HEK293 (cell line): ENCODE measurements around the gene KLC1.

ENCODE experiments used
- CTCF ChIA-PET: fragments of 350-600 bp; formaldehyde crosslinking; extraction: SDS; loops from one replicate; lab custom pipeline; 2021; ENCODE audit warnings: antibody characterized with exemption; lab: Yijun Ruan, JAX
- POLR2A ChIA-PET: fragments of 300-600 bp; formaldehyde crosslinking; extraction: SDS; loops from one replicate; lab custom pipeline; 2020; ENCODE audit warnings: antibody characterized with exemption, inconsistent platforms; lab: Yijun Ruan, JAX
- H3K27ac ChIP-seq: fragments of 200-500 bp; sonication (Bioruptor generic); 2 replicates; pipeline ENCODE4 v1.5.1; 2014; ENCODE audit warnings: low read depth, low read length, control low read depth, inconsistent platforms; ENCODE audit errors: extremely low read depth
- H3K36me3 ChIP-seq, 2 experiments: fragments of 200-500 bp in 1 of 2; sonication (Bioruptor generic) in 1 of 2; 1 replicate in 1 of 2; 2 replicates in 1 of 2; pipeline ENCODE4 v1.5.1; 2014 to 2017; ENCODE audit warnings: inconsistent platforms in 2 of 2, low read length in 2 of 2; ENCODE audit not compliant: control insufficient read depth in 2 of 2, insufficient read depth in 1 of 2
- H3K4me1 ChIP-seq: fragments of 200-500 bp; sonication (Bioruptor generic); 2 replicates; pipeline ENCODE4 v1.5.1; 2014; ENCODE audit warnings: mild to moderate bottlenecking, low read length, inconsistent platforms; ENCODE audit not compliant: control insufficient read depth, insufficient read depth
- H3K4me3 ChIP-seq: 2 replicates; pipeline ENCODE4 v1.5.1; 2011; ENCODE audit warnings: low read depth, mild to moderate bottlenecking, control low read depth, low read length, moderate library complexity
- H3K9me3 ChIP-seq: fragments of 200-500 bp; sonication (Bioruptor generic); 2 replicates; pipeline ENCODE4 v1.5.1; 2014; ENCODE audit warnings: low read depth, low read length, inconsistent platforms; ENCODE audit not compliant: control insufficient read depth, insufficient read depth
- INSM2 ChIP-seq: fragments of 450-650 bp; formaldehyde crosslinking; IDR thresholded peaks from 2 replicates; pipeline ENCODE4 v1.5.1; 2016; ENCODE audit warnings: missing biosample characterization, missing genetic modification characterization
- OVOL3 ChIP-seq: fragments of 450-650 bp; formaldehyde crosslinking; IDR thresholded peaks from 2 replicates; pipeline ENCODE4 v1.5.1; 2016; ENCODE audit warnings: missing biosample characterization, missing genetic modification characterization
- PBX3 ChIP-seq: sonication (generic); formaldehyde crosslinking; IDR thresholded peaks from 2 replicates; pipeline ENCODE4 v1.8.1; 2022; ENCODE audit warnings: mild to moderate bottlenecking, moderate library complexity, missing genetic modification reagents
- TCF7L2 ChIP-seq: IDR thresholded peaks from 2 replicates; pipeline ENCODE4 v1.6.1; 2011; ENCODE audit warnings: low read depth, mild to moderate bottlenecking, inconsistent platforms, low read length, moderate library complexity, borderline replicate concordance
- ZBTB26 ChIP-seq: fragments of 450-650 bp; formaldehyde crosslinking; optimal IDR thresholded peaks from 2 replicates; pipeline ENCODE3; 2016; ENCODE audit warnings: missing biosample characterization, mild to moderate bottlenecking, missing genetic modification characterization
- ZNF16 ChIP-seq: fragments of 450-650 bp; formaldehyde crosslinking; IDR thresholded peaks from 2 replicates; pipeline ENCODE4 v1.5.1; 2016; ENCODE audit warnings: low read depth, missing biosample characterization, missing genetic modification characterization
- ZNF302 ChIP-seq: fragments of 450-650 bp; formaldehyde crosslinking; IDR thresholded peaks from 2 replicates; pipeline ENCODE4 v1.5.1; 2016; ENCODE audit warnings: missing biosample characterization, missing genetic modification characterization, low read depth
- ZNF366 ChIP-seq: fragments of 450-650 bp; formaldehyde crosslinking; conservative IDR thresholded peaks from 2 replicates; pipeline ENCODE4 v1.5.1; 2016; ENCODE audit warnings: missing biosample characterization, missing genetic modification characterization
- ZNF426 ChIP-seq: fragments of 450-650 bp; formaldehyde crosslinking; IDR thresholded peaks from 2 replicates; pipeline ENCODE4 v1.5.1; 2017; ENCODE audit warnings: missing biosample characterization, missing genetic modification characterization, mild to moderate bottlenecking, inconsistent platforms, moderate library complexity
- ZNF433 ChIP-seq: fragments of 450-650 bp; formaldehyde crosslinking; IDR thresholded peaks from 2 replicates; pipeline ENCODE4 v1.5.1; 2016; ENCODE audit warnings: missing biosample characterization, missing genetic modification characterization, low read depth
- ZNF610 ChIP-seq: fragments of 450-650 bp; formaldehyde crosslinking; IDR thresholded peaks from 2 replicates; pipeline ENCODE4 v1.5.1; 2016; ENCODE audit warnings: missing biosample characterization, missing genetic modification characterization, borderline replicate concordance
- ZNF629 ChIP-seq: fragments of 450-650 bp; formaldehyde crosslinking; IDR thresholded peaks from 2 replicates; pipeline ENCODE4 v1.5.1; 2017; ENCODE audit warnings: missing biosample characterization, missing genetic modification characterization
- ZNF654 ChIP-seq: fragments of 450-650 bp; formaldehyde crosslinking; IDR thresholded peaks from 2 replicates; pipeline ENCODE4 v1.5.1; 2016; ENCODE audit warnings: low read depth, missing biosample characterization, missing genetic modification characterization
- ZNF658 ChIP-seq: fragments of 450-650 bp; formaldehyde crosslinking; IDR thresholded peaks from 2 replicates; pipeline ENCODE4; 2016; ENCODE audit warnings: missing biosample characterization, missing genetic modification characterization
- ZNF768 ChIP-seq: fragments of 450-650 bp; formaldehyde crosslinking; IDR thresholded peaks from 2 replicates; pipeline ENCODE4 v1.5.1; 2018; ENCODE audit warnings: missing biosample characterization, mild to moderate bottlenecking, missing genetic modification characterization
- ZSCAN23 ChIP-seq: fragments of 450-650 bp; formaldehyde crosslinking; IDR thresholded peaks from 2 replicates; pipeline ENCODE4 v1.5.1; 2016; ENCODE audit warnings: missing biosample characterization, missing genetic modification characterization
- ZSCAN30 ChIP-seq: fragments of 450-650 bp; IDR thresholded peaks from 2 replicates; pipeline ENCODE4 v1.5.1; 2018; ENCODE audit warnings: missing biosample characterization, mild to moderate bottlenecking, missing genetic modification characterization, moderate library complexity
- TF ChIP-seq, protein P1 (sequence below): fragments of 450-650 bp; IDR thresholded peaks from 2 replicates; pipeline ENCODE4 v1.5.1; 2018; ENCODE audit warnings: missing biosample characterization, mild to moderate bottlenecking, missing genetic modification characterization
- TF ChIP-seq, protein P2 (sequence below): fragments of 450-650 bp; formaldehyde crosslinking; IDR thresholded peaks from 2 replicates; pipeline ENCODE4 v1.5.1; 2016; ENCODE audit warnings: missing biosample characterization, missing genetic modification characterization

Gene KLC1

GRCh38 chr14:103742499-103743255 is 113.7 kb downstream of the KLC1 start:
- ChIA-PET CTCF (interaction anchor here (0.6 kb wide), 1 partner anchor 20 kb away, joined by 3 read pairs; no protein-coding TSS in a partner anchor), POLR2A (no interaction called here)
- no peaks in the 10 kb centered on the region for H3K9me3 ChIP-seq
- peaks cover 0 to 85% of the 10 kb centered on the region in 2 experiments; a peak in 2 of 3 replicates for H3K36me3 ChIP-seq
- no peak overlapping the region for H3K4me3 ChIP-seq
- TF ChIP-seq ZNF658 (tag by site-specific recombination) (no peak), ZNF302 (tag by site-specific recombination) (no peak), ZSCAN30 (no peak), PBX3 (CRISPR knock-in tag) (no peak), ZNF768 (tag by site-specific recombination) (no peak), ZNF433 (tag by site-specific recombination) (no peak), ZNF16 (tag by site-specific recombination) (no peak), ZBTB26 (tag by site-specific recombination) (no peak), ZNF426 (tag by site-specific recombination) (no peak), TCF7L2 (no peak), ZNF366 (tag by site-specific recombination) (no peak), ZSCAN23 (tag by site-specific recombination) (no peak)
- TF ChIP-seq, protein P1, sequence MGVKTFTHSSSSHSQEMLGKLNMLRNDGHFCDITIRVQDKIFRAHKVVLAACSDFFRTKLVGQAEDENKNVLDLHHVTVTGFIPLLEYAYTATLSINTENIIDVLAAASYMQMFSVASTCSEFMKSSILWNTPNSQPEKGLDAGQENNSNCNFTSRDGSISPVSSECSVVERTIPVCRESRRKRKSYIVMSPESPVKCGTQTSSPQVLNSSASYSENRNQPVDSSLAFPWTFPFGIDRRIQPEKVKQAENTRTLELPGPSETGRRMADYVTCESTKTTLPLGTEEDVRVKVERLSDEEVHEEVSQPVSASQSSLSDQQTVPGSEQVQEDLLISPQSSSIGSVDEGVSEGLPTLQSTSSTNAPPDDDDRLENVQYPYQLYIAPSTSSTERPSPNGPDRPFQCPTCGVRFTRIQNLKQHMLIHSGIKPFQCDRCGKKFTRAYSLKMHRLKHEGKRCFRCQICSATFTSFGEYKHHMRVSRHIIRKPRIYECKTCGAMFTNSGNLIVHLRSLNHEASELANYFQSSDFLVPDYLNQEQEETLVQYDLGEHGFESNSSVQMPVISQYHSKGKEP (tag by site-specific recombination) = no peak
- H3K27ac ChIP-seq = no peak overlapping the region
- no peaks in the 10 kb centered on the region for H3K4me1 ChIP-seq

- no peaks in the 10 kb centered on the region for H3K9me3 ChIP-seq
- no peaks in the 10 kb centered on the region for H3K4me1 ChIP-seq
- H3K27ac ChIP-seq = no peak overlapping the region
- TF ChIP-seq, protein P2, sequence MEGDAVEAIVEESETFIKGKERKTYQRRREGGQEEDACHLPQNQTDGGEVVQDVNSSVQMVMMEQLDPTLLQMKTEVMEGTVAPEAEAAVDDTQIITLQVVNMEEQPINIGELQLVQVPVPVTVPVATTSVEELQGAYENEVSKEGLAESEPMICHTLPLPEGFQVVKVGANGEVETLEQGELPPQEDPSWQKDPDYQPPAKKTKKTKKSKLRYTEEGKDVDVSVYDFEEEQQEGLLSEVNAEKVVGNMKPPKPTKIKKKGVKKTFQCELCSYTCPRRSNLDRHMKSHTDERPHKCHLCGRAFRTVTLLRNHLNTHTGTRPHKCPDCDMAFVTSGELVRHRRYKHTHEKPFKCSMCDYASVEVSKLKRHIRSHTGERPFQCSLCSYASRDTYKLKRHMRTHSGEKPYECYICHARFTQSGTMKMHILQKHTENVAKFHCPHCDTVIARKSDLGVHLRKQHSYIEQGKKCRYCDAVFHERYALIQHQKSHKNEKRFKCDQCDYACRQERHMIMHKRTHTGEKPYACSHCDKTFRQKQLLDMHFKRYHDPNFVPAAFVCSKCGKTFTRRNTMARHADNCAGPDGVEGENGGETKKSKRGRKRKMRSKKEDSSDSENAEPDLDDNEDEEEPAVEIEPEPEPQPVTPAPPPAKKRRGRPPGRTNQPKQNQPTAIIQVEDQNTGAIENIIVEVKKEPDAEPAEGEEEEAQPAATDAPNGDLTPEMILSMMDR (tag by site-specific recombination) = no peak
- TF ChIP-seq ZNF629 (tag by site-specific recombination) = no peak
- no peak for TF ChIP-seq INSM2 (tag by site-specific recombination)
- TF ChIP-seq ZNF610 (tag by site-specific recombination) = no peak
- no peak for TF ChIP-seq OVOL3
- no peak for TF ChIP-seq ZNF654 (tag by site-specific recombination)
- CTCF ChIA-PET = no interaction called here
- peaks cover 0 to 85% of the 10 kb centered on the region in 2 experiments; a peak in 2 of 3 replicates for H3K36me3 ChIP-seq
- H3K4me3 ChIP-seq = no peak overlapping the region
- POLR2A ChIA-PET = no interaction called here
Observed at GRCh38 chr14:103743691-103744090, 114.7 kb downstream of the KLC1 start.
